Endodermal cell (in vitro differentiated cells): ENCODE measurements around the gene OVOL2. TPM values are rescaled to one million over a fixed set of nuclear protein-coding genes. Genes with fewer than 3 reads are reported as not detected.

Source experiments
- DNase-seq: peaks from one replicate; pipeline ENCODE4 v3.0.0-alpha.2; 2017
- H3K27ac ChIP-seq: 2 replicates; pipeline ENCODE4 v1.5.1; 2013; ENCODE audit warnings: mild to moderate bottlenecking, low read depth, low read length, moderate library complexity
- H3K27me3 ChIP-seq: 2 replicates; pipeline ENCODE4 v1.6.1; 2013; ENCODE audit warnings: mild to moderate bottlenecking, low read length, moderate library complexity; ENCODE audit not compliant: insufficient read depth, control insufficient read depth, poor library complexity, severe bottlenecking
- H3K36me3 ChIP-seq: 2 replicates; pipeline ENCODE4 v1.7.0; 2013; ENCODE audit warnings: mild to moderate bottlenecking, low read length, moderate library complexity; ENCODE audit not compliant: control insufficient read depth, insufficient read depth
- H3K4me1 ChIP-seq: one replicate; pipeline ENCODE4 v1.7.0; 2013; ENCODE audit warnings: low read length; ENCODE audit not compliant: control insufficient read depth, insufficient read depth
- H3K4me3 ChIP-seq: 2 replicates; pipeline ENCODE4 v1.5.1; 2013; ENCODE audit warnings: mild to moderate bottlenecking, low read length, moderate library complexity
- H3K9ac ChIP-seq: 2 replicates; pipeline ENCODE4 v1.6.1; 2013; ENCODE audit warnings: mild to moderate bottlenecking, low read length, moderate library complexity; ENCODE audit not compliant: poor library complexity, severe bottlenecking; ENCODE audit errors: extremely low read depth
- H3K9me3 ChIP-seq: 2 replicates; pipeline ENCODE4 v1.6.1; 2013; ENCODE audit warnings: mild to moderate bottlenecking, low read length, moderate library complexity; ENCODE audit not compliant: control insufficient read depth
- H3K27ac Mint-ChIP-seq: 2 replicates; pipeline ENCODE4 v1.8.0; 2020; ENCODE audit warnings: mixed read lengths
- H3K27me3 Mint-ChIP-seq: 2 replicates; pipeline ENCODE4 v1.8.0; 2021; ENCODE audit warnings: mild to moderate bottlenecking, mixed read lengths; ENCODE audit not compliant: insufficient read depth
- H3K36me3 Mint-ChIP-seq: 2 replicates; pipeline ENCODE4 v1.8.0; 2020; ENCODE audit warnings: low read depth, mixed read lengths
- H3K4me1 Mint-ChIP-seq: 2 replicates; pipeline ENCODE4 v1.8.0; 2020; ENCODE audit warnings: mixed read lengths
- H3K4me3 Mint-ChIP-seq: 2 replicates; pipeline ENCODE4 v1.8.0; 2020; ENCODE audit warnings: mild to moderate bottlenecking, moderate library complexity, mixed read lengths
- H3K9me3 Mint-ChIP-seq: 2 replicates; pipeline ENCODE4 v1.8.0; 2020; ENCODE audit warnings: mild to moderate bottlenecking, mixed read lengths
- WGBS, 2 experiments: methylation state at CpG; one replicate each; pipeline versions ENCODE4 v1.1.5 to v1.1.7; 2013; ENCODE audit warnings: missing lambda C conversion rate in 2 of 2, mixed read lengths in 1 of 2; ENCODE audit not compliant: insufficient coverage in 1 of 2, insufficient read length in 1 of 2; 5-methylcytosine and 5-hydroxymethylcytosine counted together
- total RNA-seq, 2 donors: library from RNA; stranded (reverse); fragmentation: NEBNext Ultra II Directional in 1 of 2; extraction: Animal tissue kit (Norgen Biotek cat#: 25700) in 1 of 2; gene quantifications; 2 replicates in 1 of 2; 3 replicates in 1 of 2; pipeline ENCODE4 v1.2.1, GENCODE V29; 2021
- TF ChIP-seq, protein P1 (sequence below): fragments of 200-600 bp; sonication (generic); conservative IDR thresholded peaks from 2 replicates; pipeline ENCODE4 v1.5.0; 2021; ENCODE audit warnings: antibody characterized with exemption, mild to moderate bottlenecking

Gene OVOL2
- total RNA-seq, 2 donors from 2014 or later = 15.3 to 17.0 TPM

DNA sequence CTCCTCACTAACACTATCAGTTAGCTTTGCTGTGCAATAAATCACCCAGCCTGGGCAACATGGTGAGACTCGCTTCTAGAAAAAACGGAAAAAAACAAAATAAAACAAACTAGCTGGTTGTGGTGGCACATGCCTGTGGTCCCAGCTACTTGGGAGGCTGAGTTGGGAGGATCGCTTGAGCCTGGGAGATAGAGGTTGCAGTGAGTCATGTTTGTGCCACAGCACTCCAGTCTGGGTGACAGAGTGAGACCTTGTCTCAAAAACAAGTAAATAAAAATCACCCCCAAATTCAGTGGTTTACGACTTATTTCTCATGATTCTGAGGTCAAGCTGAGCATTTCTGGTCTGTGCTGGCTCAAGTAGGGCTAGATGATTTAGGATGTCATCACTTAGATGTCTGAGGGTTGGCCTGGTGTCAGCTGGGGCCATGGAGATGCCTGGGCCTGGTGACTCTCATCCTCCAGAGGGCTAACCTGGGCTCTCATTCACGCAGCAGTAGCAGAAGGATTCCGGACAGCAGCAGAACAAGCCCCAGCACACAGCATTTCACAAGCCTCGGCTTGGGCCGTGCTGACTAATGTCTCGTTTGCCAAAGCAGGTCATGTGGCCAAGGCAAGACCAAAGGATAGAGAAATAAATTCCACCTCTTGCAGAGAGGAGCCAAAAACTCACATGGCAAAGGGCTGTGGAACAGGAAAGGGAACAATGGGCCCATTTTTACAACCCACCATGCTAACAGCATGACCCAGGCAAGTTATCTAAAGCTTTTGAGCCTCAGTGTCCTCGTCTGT lies 56.4 kb downstream of the OVOL2 start:
- H3K27me3 Mint-ChIP-seq = no peaks in the 10 kb centered on the region
- DNase-seq = peak; percentile 70
- Histone ChIP-seq H3K27ac (no peak overlapping the region), H3K4me3 (no peak overlapping the region), H3K36me3 (no peaks in the 10 kb centered on the region), H3K9ac (no peak overlapping the region), H3K9me3 (no peaks in the 10 kb centered on the region), H3K4me1 (peaks cover 2% of the 10 kb centered on the region), H3K27me3 (no peaks in the 10 kb centered on the region)
- H3K27ac Mint-ChIP-seq = peak overlapping the region; percentile 24
- H3K9me3 Mint-ChIP-seq = no peaks in the 10 kb centered on the region
- 83 to 86% methylated on average over 5 to 9 of the region's 10 CpGs for WGBS, 2 experiments
- H3K4me1 Mint-ChIP-seq = peaks cover 28% of the 10 kb centered on the region
- no peaks in the 10 kb centered on the region for H3K36me3 Mint-ChIP-seq
- TF ChIP-seq, protein P1, sequence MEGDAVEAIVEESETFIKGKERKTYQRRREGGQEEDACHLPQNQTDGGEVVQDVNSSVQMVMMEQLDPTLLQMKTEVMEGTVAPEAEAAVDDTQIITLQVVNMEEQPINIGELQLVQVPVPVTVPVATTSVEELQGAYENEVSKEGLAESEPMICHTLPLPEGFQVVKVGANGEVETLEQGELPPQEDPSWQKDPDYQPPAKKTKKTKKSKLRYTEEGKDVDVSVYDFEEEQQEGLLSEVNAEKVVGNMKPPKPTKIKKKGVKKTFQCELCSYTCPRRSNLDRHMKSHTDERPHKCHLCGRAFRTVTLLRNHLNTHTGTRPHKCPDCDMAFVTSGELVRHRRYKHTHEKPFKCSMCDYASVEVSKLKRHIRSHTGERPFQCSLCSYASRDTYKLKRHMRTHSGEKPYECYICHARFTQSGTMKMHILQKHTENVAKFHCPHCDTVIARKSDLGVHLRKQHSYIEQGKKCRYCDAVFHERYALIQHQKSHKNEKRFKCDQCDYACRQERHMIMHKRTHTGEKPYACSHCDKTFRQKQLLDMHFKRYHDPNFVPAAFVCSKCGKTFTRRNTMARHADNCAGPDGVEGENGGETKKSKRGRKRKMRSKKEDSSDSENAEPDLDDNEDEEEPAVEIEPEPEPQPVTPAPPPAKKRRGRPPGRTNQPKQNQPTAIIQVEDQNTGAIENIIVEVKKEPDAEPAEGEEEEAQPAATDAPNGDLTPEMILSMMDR = no peak
- no peak overlapping the region for H3K4me3 Mint-ChIP-seq

DNA sequence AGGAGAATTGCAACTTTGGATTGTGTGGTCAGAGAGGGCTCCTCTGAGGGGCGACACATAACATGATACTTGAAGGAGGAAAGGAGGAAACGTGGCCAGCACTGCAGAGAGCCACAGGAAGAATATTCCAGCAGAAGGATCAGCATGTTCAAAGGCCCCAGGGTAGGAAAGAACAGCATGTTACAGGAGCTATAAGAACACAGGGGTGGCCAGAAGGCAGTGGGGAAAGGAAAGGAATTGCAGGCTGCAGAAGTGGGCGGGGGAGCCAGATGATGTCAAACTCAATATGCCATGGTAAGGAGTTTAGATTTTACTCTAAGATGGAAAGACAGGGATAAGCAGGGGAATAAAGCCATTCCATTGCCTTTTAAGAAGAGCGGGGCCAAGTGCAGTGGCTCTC lies 58.1 kb downstream of the OVOL2 start:
- H3K9me3 ChIP-seq = no peaks in the 10 kb centered on the region
- Mint-ChIP-seq H3K4me3 (no peak overlapping the region), H3K4me1 (peaks cover 24% of the 10 kb centered on the region), H3K27me3 (no peaks in the 10 kb centered on the region), H3K27ac (no peak overlapping the region), H3K36me3 (no peaks in the 10 kb centered on the region), H3K9me3 (no peaks in the 10 kb centered on the region)
- H3K4me1 ChIP-seq = peaks cover 3% of the 10 kb centered on the region
- no peak overlapping the region for H3K4me3 ChIP-seq
- H3K36me3 ChIP-seq = no peaks in the 10 kb centered on the region
- no peak overlapping the region for H3K9ac ChIP-seq
- TF ChIP-seq, protein P1 = no peak
- no peak overlapping the region for H3K27ac ChIP-seq
- 84 to 100% methylated on average over 4 of the region's 4 CpGs for WGBS, 2 experiments
- no peak for DNase-seq
- H3K27me3 ChIP-seq = no peaks in the 10 kb centered on the region

DNA sequence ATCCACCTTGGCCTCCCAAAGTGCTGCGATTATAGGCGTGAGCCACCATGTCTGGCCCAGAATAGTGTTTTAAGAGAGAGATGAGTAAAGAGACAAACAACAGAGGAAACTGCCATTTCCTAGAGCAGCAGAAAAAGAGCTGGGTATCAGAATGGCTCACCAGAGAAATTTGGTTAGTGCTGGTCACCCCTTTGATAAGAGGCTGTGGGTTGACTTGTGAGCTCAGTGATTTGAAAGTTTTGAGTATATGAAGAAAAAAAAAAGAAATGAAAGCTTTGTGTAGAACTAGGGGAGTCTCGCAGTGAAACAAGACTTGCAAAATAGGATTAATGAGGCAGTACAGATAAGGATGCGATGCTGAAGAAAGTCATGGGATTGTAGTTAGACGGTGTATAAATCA lies 59.3 kb downstream of the OVOL2 start:
- H3K27ac ChIP-seq = no peak overlapping the region
- WGBS, 2 experiments = 89 to 92% methylated on average over 5 of the region's 5 CpGs

More for the DNA sequence above, 59.3 kb downstream of the OVOL2 start:
- Mint-ChIP-seq H3K27me3 (no peaks in the 10 kb centered on the region), H3K9me3 (no peaks in the 10 kb centered on the region), H3K4me3 (no peak overlapping the region), H3K4me1 (peaks cover 24% of the 10 kb centered on the region), H3K36me3 (no peaks in the 10 kb centered on the region), H3K27ac (no peak overlapping the region)
- Histone ChIP-seq H3K4me1 (peaks cover 3% of the 10 kb centered on the region), H3K9me3 (no peaks in the 10 kb centered on the region), H3K9ac (no peak overlapping the region), H3K27me3 (no peaks in the 10 kb centered on the region), H3K4me3 (no peak overlapping the region), H3K36me3 (no peaks in the 10 kb centered on the region)
- TF ChIP-seq, protein P1 = no peak
- DNase-seq = no peak
